Liver (tissue), 3 donors: ENCODE measurements around the gene GULP1.

Experiments used
- HNF4A ChIP-seq, 2 donors: conservative IDR thresholded peaks; 2 replicates each; pipeline ENCODE4 v1.6.1; 2016; ENCODE audit warnings: antibody characterized with exemption in 2 of 2, mild to moderate bottlenecking in 2 of 2
- HNF4G ChIP-seq: IDR thresholded peaks from 2 replicates; pipeline ENCODE4 v1.6.1; 2016; ENCODE audit warnings: antibody characterized with exemption
- REST ChIP-seq: IDR thresholded peaks from 2 replicates; pipeline ENCODE4 v1.6.1; 2016; ENCODE audit warnings: antibody characterized with exemption, mild to moderate bottlenecking
- RXRA ChIP-seq, 2 donors: IDR thresholded peaks; 2 replicates each; pipeline ENCODE4 v1.6.1; 2017 to 2018; ENCODE audit warnings: antibody characterized with exemption in 2 of 2, mild to moderate bottlenecking in 1 of 2
- SP1 ChIP-seq: IDR thresholded peaks from 2 replicates; pipeline ENCODE4 v1.6.1; 2018; ENCODE audit warnings: antibody characterized with exemption, mild to moderate bottlenecking
- TAF1 ChIP-seq: conservative IDR thresholded peaks from 2 replicates; pipeline ENCODE4 v1.6.1; 2016; ENCODE audit warnings: antibody characterized with exemption, mild to moderate bottlenecking
- ZBTB33 ChIP-seq: IDR thresholded peaks from 2 replicates; pipeline ENCODE4 v1.6.1; 2016; ENCODE audit warnings: antibody characterized with exemption
- TF ChIP-seq, protein P1 (sequence below): fragments of 150-350 bp; IDR thresholded peaks from 2 replicates; pipeline ENCODE4 v1.5.1; 2017; ENCODE audit warnings: improper control_type of control experiment, low read depth, low read length; ENCODE audit not compliant: missing input control
- donor health status: healthy.
- donor health status: healthy.

GRCh38 chr2:188251034-188251433 is 40.6 kb upstream of the GULP1 start:
- TF ChIP-seq SP1 = no peak
- TF ChIP-seq, protein P1, sequence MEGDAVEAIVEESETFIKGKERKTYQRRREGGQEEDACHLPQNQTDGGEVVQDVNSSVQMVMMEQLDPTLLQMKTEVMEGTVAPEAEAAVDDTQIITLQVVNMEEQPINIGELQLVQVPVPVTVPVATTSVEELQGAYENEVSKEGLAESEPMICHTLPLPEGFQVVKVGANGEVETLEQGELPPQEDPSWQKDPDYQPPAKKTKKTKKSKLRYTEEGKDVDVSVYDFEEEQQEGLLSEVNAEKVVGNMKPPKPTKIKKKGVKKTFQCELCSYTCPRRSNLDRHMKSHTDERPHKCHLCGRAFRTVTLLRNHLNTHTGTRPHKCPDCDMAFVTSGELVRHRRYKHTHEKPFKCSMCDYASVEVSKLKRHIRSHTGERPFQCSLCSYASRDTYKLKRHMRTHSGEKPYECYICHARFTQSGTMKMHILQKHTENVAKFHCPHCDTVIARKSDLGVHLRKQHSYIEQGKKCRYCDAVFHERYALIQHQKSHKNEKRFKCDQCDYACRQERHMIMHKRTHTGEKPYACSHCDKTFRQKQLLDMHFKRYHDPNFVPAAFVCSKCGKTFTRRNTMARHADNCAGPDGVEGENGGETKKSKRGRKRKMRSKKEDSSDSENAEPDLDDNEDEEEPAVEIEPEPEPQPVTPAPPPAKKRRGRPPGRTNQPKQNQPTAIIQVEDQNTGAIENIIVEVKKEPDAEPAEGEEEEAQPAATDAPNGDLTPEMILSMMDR = no peak
- no peak for TF ChIP-seq HNF4A (conservative IDR thresholded peaks at IDR 0.05)
- TF ChIP-seq REST = no peak
- no peak for TF ChIP-seq ZBTB33
- no peak for TF ChIP-seq TAF1
- no peak for TF ChIP-seq HNF4G
- no peak for TF ChIP-seq RXRA (IDR thresholded peaks at IDR 0.05)
